Panc1 (cell line): ENCODE data around the gene YBX3. TPM values are rescaled to one million over a fixed set of nuclear protein-coding genes. Genes with fewer than 3 reads are reported as not detected.

Experiments
- ATAC-seq: fragments of 200-7000 bp; cut with Tn5 transposase; 2 replicates; pipeline ENCODE4 v1.9.1; 2020; ENCODE audit warnings: mild to moderate bottlenecking, moderate library complexity
- BruUV-seq: library from RNA; stranded (reverse); fragments of 400-500 nt; replicated peaks from 2 replicates; lab custom pipeline; 2021; lab: Mats Ljungman, UMichigan
- CTCF ChIA-PET: fragments of 300-600 bp; sonication (Branson Sonifier 250); formaldehyde crosslinking; loops from one replicate; lab custom pipeline; 2022; ENCODE audit warnings: antibody characterized with exemption; lab: Charles Lee
- POLR2A ChIA-PET: fragments of 300-600 bp; sonication (Branson Sonifier 250); formaldehyde crosslinking; loops from one replicate; lab custom pipeline; 2022; ENCODE audit warnings: antibody characterized with exemption; lab: Charles Lee
- DNase-seq: peaks from one replicate; pipeline ENCODE4 v3.0.0-alpha.2; 2010; ENCODE audit warnings: low read depth, low spot score
- H3K27ac ChIP-seq: 2 replicates; pipeline ENCODE4 v1.5.1; 2011; ENCODE audit warnings: mild to moderate bottlenecking, low read length, inconsistent platforms
- H3K27me3 ChIP-seq: fragments of 200-500 bp; sonication (Bioruptor generic); 2 replicates; pipeline ENCODE4 v1.6.0; 2014; ENCODE audit warnings: low read length, inconsistent platforms; ENCODE audit not compliant: control insufficient read depth, insufficient read depth
- H3K36me3 ChIP-seq: fragments of 200-500 bp; sonication (Bioruptor generic); 2 replicates; pipeline ENCODE4 v1.5.1; 2014; ENCODE audit warnings: inconsistent platforms, mild to moderate bottlenecking, low read length, moderate library complexity; ENCODE audit not compliant: control insufficient read depth, insufficient read depth
- H3K4me1 ChIP-seq: 2 replicates; pipeline ENCODE4 v1.5.1; 2011; ENCODE audit warnings: inconsistent platforms, mild to moderate bottlenecking, low read length, moderate library complexity; ENCODE audit not compliant: control insufficient read depth, insufficient read depth
- H3K4me3 ChIP-seq, 2 experiments: 2 replicates each; pipeline ENCODE4 v1.5.1; 2011 to 2012; ENCODE audit warnings: low read depth in 2 of 2, low read length in 2 of 2, mild to moderate bottlenecking in 2 of 2, inconsistent platforms in 1 of 2, moderate library complexity in 1 of 2
- H3K9me3 ChIP-seq: fragments of 200-500 bp; sonication (Bioruptor generic); 2 replicates; pipeline ENCODE4 v1.5.1; 2014; ENCODE audit warnings: low read depth, mild to moderate bottlenecking, inconsistent platforms, low read length, moderate library complexity; ENCODE audit not compliant: control insufficient read depth, insufficient read depth
- CTCF ChIP-seq: fragments of 450-650 bp; IDR thresholded peaks from 2 replicates; pipeline ENCODE4 v1.5.1; 2017; ENCODE audit warnings: mild to moderate bottlenecking
- POLR2AphosphoS5 ChIP-seq: IDR thresholded peaks from 2 replicates; pipeline ENCODE4 v1.6.1; 2012; ENCODE audit warnings: mild to moderate bottlenecking, low read depth, low read length, moderate library complexity
- REST ChIP-seq, 2 experiments: IDR thresholded peaks; 2 replicates each; pipeline ENCODE4 v1.6.1; 2011 to 2012; ENCODE audit warnings: low read depth in 2 of 2, control low read depth in 1 of 2, low read length in 1 of 2, mild to moderate bottlenecking in 1 of 2, moderate library complexity in 1 of 2; ENCODE audit not compliant: insufficient read depth in 1 of 2
- SIN3A ChIP-seq: IDR thresholded peaks from 2 replicates; pipeline ENCODE4 v1.6.1; 2012; ENCODE audit warnings: low read depth, mild to moderate bottlenecking, low read length, moderate library complexity, borderline replicate concordance; ENCODE audit not compliant: insufficient read depth
- TCF7L2 ChIP-seq: IDR thresholded peaks from 2 replicates; pipeline ENCODE4 v1.6.1; 2011; ENCODE audit warnings: mild to moderate bottlenecking, low read depth, low read length, inconsistent platforms
- in situ Hi-C: cut with HindIII; loops from 2 replicates; pipeline ENCODE4 v1.10.0; 2016; ENCODE audit warnings: low sequenced_read_pairs, low pct_unique_long_range_greater_than_20kb
- intact Hi-C: fragments of 100-400 bp; cut with micrococcal nuclease; formaldehyde crosslinking; loops from one replicate; pipeline ENCODE4 v1.10.0; 2022; ENCODE audit not compliant: unreplicated experiment
- total RNA-seq: library from RNA; stranded (reverse); gene quantifications from one replicate; pipeline ENCODE4 v1.2.1, GENCODE V29; 2021; ENCODE audit not compliant: unreplicated experiment

Gene YBX3
- total RNA-seq, 1 experiment from 2014 or later, result 155 TPM

- intact Hi-C loops (no loop called here), in situ Hi-C loops (no loop called here)
- Histone ChIP-seq H3K4me1 (no peaks in the 10 kb centered on the region), H3K27ac (no peak overlapping the region), H3K36me3 (no peaks in the 10 kb centered on the region), H3K9me3 (no peaks in the 10 kb centered on the region), H3K4me3 (no peak overlapping the region), H3K27me3 (no peaks in the 10 kb centered on the region; the same call in 1 of the 2 replicates)
- ATAC-seq, result no peak
- BruUV-seq, result no TSS peak
- ChIA-PET CTCF (no interaction called here), POLR2A (no interaction called here)
- TF ChIP-seq TCF7L2, result no peak
- no peak for TF ChIP-seq SIN3A
- no peak for DNase-seq
Observed at GRCh38 chr12:10736463-10736862, 13.3 kb upstream of the YBX3 start.

- no peak overlapping the region for H3K27ac ChIP-seq
- H3K27me3 ChIP-seq, result no peaks in the 10 kb centered on the region; the same call in 1 of the 2 replicates
- CTCF ChIA-PET, result no interaction called here
- no peaks in the 10 kb centered on the region for H3K9me3 ChIP-seq
- H3K36me3 ChIP-seq, result no peaks in the 10 kb centered on the region
- POLR2A ChIA-PET, result no interaction called here
- DNase-seq (no peak), ATAC-seq (no peak)
- H3K4me1 ChIP-seq, result no peaks in the 10 kb centered on the region
- intact Hi-C loops, result no loop called here
- no peak overlapping the region for H3K4me3 ChIP-seq
- in situ Hi-C loops, result no loop called here
- no TSS peak for BruUV-seq
- TF ChIP-seq SIN3A, result no peak
- TF ChIP-seq POLR2AphosphoS5, result no peak
- no peak for TF ChIP-seq REST (IDR thresholded peaks at IDR 0.05; ENCODE audit: insufficient read depth in 1 of 2, low read depth in 2 of 2, low read length in 1 of 2)
- TF ChIP-seq CTCF, result no peak
- no peak for TF ChIP-seq TCF7L2
Observed at GRCh38 chr12:10735428-10735827, 12.3 kb upstream of the YBX3 start.

GRCh38 chr12:10732549-10732948, 9.4 kb upstream of the YBX3 start:
- Histone ChIP-seq H3K4me1 (no peaks in the 10 kb centered on the region), H3K27me3 (no peaks in the 10 kb centered on the region; the same call in 1 of the 2 replicates), H3K27ac (no peak overlapping the region), H3K9me3 (no peaks in the 10 kb centered on the region), H3K4me3 (no peak overlapping the region), H3K36me3 (no peaks in the 10 kb centered on the region)
- in situ Hi-C loops (no loop called here), intact Hi-C loops (no loop called here)
- no peak for TF ChIP-seq POLR2AphosphoS5
- TF ChIP-seq REST (IDR thresholded peaks at IDR 0.05; ENCODE audit: insufficient read depth in 1 of 2, low read depth in 2 of 2, low read length in 1 of 2), result peak in 1 of 2 experiments; percentile 34; a peak in 1 of 4 replicates
- ChIA-PET CTCF (interaction anchor here (1.4 kb wide), 1 partner anchor 18 kb away, joined by 3 read pairs; no protein-coding TSS in a partner anchor), POLR2A (interaction anchor here (0.6 kb wide), 1 partner anchor 9 kb away, joined by 4 read pairs; no protein-coding TSS in a partner anchor)
- no TSS peak for BruUV-seq
- ATAC-seq (no peak), DNase-seq (no peak)
